A549 (cell line): ENCODE data around the gene CLEC4F. TPM values are rescaled to one million over a fixed set of nuclear protein-coding genes. Genes with fewer than 3 reads are reported as not detected.

Experiments
- ATAC-seq, 2 experiments: fragments of 200-7000 bp in 1 of 2; fragments of >200 bp in 1 of 2; cut with Nextera tagmentation in 1 of 2; cut with Tn5 transposase in 1 of 2; 3 replicates each; pipeline versions ENCODE4 v1.8.0 to v1.9.1; 2018 to 2020; ENCODE audit warnings: mild to moderate bottlenecking in 1 of 2, moderate library complexity in 1 of 2
- CTCF ChIA-PET: fragments of 300-600 bp; sonication (Branson Sonifier 250); formaldehyde crosslinking; extraction: SDS; loops from one replicate; lab custom pipeline; 2021; ENCODE audit warnings: antibody characterized with exemption, inconsistent platforms; lab: Yijun Ruan, JAX
- POLR2A ChIA-PET: fragments of 350-600 bp; formaldehyde crosslinking; extraction: SDS; loops from one replicate; lab custom pipeline; 2021; ENCODE audit warnings: antibody characterized with exemption, inconsistent platforms; lab: Yijun Ruan, JAX
- DNase-seq, 2 experiments: peaks; one replicate each; pipeline versions ENCODE4 v3.0.0 to v3.0.0-alpha.2; 2011 to 2016; ENCODE audit warnings: low read depth in 1 of 2, low spot score in 1 of 2
- FAIRE-seq: peaks from 2 replicates; lab custom pipeline; 2011; peaks lifted over from hg19 to GRCh38; lab: Jason Lieb, UNC
- H3K27ac ChIP-seq, 2 experiments: fragments of >200 bp; sonication (Bioruptor Twin); formaldehyde crosslinking; 3 replicates each; pipeline ENCODE4 v1.5.1; 2016 to 2017
- H3K4me1 ChIP-seq: fragments of >200 bp; sonication (Bioruptor Twin); formaldehyde crosslinking; 3 replicates; pipeline ENCODE4 v1.6.1; 2016
- H3K4me2 ChIP-seq: fragments of >200 bp; sonication (Bioruptor Twin); formaldehyde crosslinking; 3 replicates; pipeline ENCODE4 v1.6.1; 2016
- H3K4me3 ChIP-seq: fragments of >200 bp; sonication (Bioruptor Twin); formaldehyde crosslinking; 3 replicates; pipeline ENCODE4 v1.5.1; 2016
- H3K9me3 ChIP-seq: fragments of >200 bp; sonication (Bioruptor Twin); formaldehyde crosslinking; 3 replicates; pipeline ENCODE4 v1.6.1; 2016
- ATOH8 ChIP-seq: fragments of 250-450 bp; sonication (Bioruptor Pico); IDR thresholded peaks from 2 replicates; pipeline ENCODE4 v1.5.0; 2020; ENCODE audit warnings: low read depth, mild to moderate bottlenecking, moderate library complexity
- CBX2 ChIP-seq: fragments of 200-600 bp; sonication (generic); IDR thresholded peaks from 2 replicates; pipeline ENCODE4 v1.6.1; 2016; ENCODE audit warnings: low read depth, mild to moderate bottlenecking, borderline replicate concordance
- CBX8 ChIP-seq: fragments of 200-600 bp; sonication (generic); IDR thresholded peaks from 2 replicates; pipeline ENCODE4 v1.6.1; 2016
- EHF ChIP-seq: fragments of 250-450 bp; sonication (Bioruptor Pico); IDR thresholded peaks from 2 replicates; pipeline ENCODE4 v1.5.0; 2020; ENCODE audit warnings: mild to moderate bottlenecking
- EHMT2 ChIP-seq: fragments of 200-600 bp; sonication (generic); IDR thresholded peaks from 2 replicates; pipeline ENCODE4 v1.6.1; 2016; ENCODE audit warnings: antibody characterized with exemption, low read depth, mild to moderate bottlenecking, moderate library complexity
- EP300 ChIP-seq, 2 experiments: fragments of >200 bp; sonication (Bioruptor Twin); formaldehyde crosslinking; IDR thresholded peaks; 2 replicates in 1 of 2; 3 replicates in 1 of 2; pipeline ENCODE4 v1.6.1; 2016 to 2017
- ESRRA ChIP-seq: fragments of 150-350 bp; IDR thresholded peaks from 2 replicates; pipeline ENCODE4 v1.6.1; 2014; ENCODE audit warnings: mild to moderate bottlenecking, low read length, borderline replicate concordance
- FOSB ChIP-seq: fragments of 250-450 bp; sonication (Bioruptor Pico); IDR thresholded peaks from 2 replicates; pipeline ENCODE4 v1.5.0; 2020; ENCODE audit warnings: mild to moderate bottlenecking, moderate library complexity
- FOSL2 ChIP-seq, 2 experiments: fragments of 450-650 bp in 1 of 2; fragments of >200 bp in 1 of 2; sonication (Bioruptor Twin) in 1 of 2; formaldehyde crosslinking; IDR thresholded peaks; 2 replicates each; pipeline versions ENCODE4 v1.5.0 to v1.6.1; 2016 to 2020; ENCODE audit warnings: mild to moderate bottlenecking in 1 of 2, moderate library complexity in 1 of 2
- GATA3 ChIP-seq: IDR thresholded peaks from 2 replicates; pipeline ENCODE4 v1.6.1; 2012; ENCODE audit warnings: borderline replicate concordance
- HDAC2 ChIP-seq: fragments of 200-600 bp; sonication (generic); IDR thresholded peaks from 2 replicates; pipeline ENCODE4 v1.6.1; 2016
- HOXA7 ChIP-seq: fragments of 250-450 bp; sonication (Bioruptor Pico); IDR thresholded peaks from 2 replicates; pipeline ENCODE4 v1.5.0; 2020; ENCODE audit warnings: mild to moderate bottlenecking, moderate library complexity
- HOXB5 ChIP-seq: fragments of 250-450 bp; sonication (Bioruptor Pico); IDR thresholded peaks from 2 replicates; pipeline ENCODE4 v1.5.0; 2020; ENCODE audit warnings: mild to moderate bottlenecking, moderate library complexity
- KDM1A ChIP-seq: fragments of 200-600 bp; sonication (generic); IDR thresholded peaks from 2 replicates; pipeline ENCODE4 v1.6.1; 2016; ENCODE audit warnings: low read depth, mild to moderate bottlenecking
- MAX ChIP-seq: IDR thresholded peaks from 2 replicates; pipeline ENCODE4 v1.6.1; 2012
- MYC ChIP-seq: IDR thresholded peaks from 2 replicates; pipeline ENCODE4 v1.6.1; 2012; ENCODE audit warnings: mild to moderate bottlenecking, inconsistent platforms, low read length, improper control_type of control experiment, borderline replicate concordance
- PBX3 ChIP-seq: IDR thresholded peaks from 2 replicates; pipeline ENCODE4 v1.6.1; 2012
- POLR2AphosphoS2 ChIP-seq: conservative IDR thresholded peaks from 2 replicates; pipeline ENCODE4 v1.6.1; 2012; ENCODE audit warnings: low read length, improper control_type of control experiment, inconsistent platforms
- RCOR1 ChIP-seq: fragments of 150-350 bp; IDR thresholded peaks from 2 replicates; pipeline ENCODE4 v1.6.1; 2014; ENCODE audit warnings: antibody characterized with exemption, low read length, low read depth
- REST ChIP-seq: fragments of 200-600 bp; sonication (generic); IDR thresholded peaks from 2 replicates; pipeline ENCODE4 v1.6.1; 2016; ENCODE audit warnings: antibody characterized with exemption, mild to moderate bottlenecking, moderate library complexity
- RNF2 ChIP-seq: fragments of 200-600 bp; sonication (generic); IDR thresholded peaks from 2 replicates; pipeline ENCODE4 v1.6.1; 2016; ENCODE audit warnings: low read depth, mild to moderate bottlenecking, antibody characterized with exemption, moderate library complexity, borderline replicate concordance
- SREBF2 ChIP-seq: fragments of 450-650 bp; IDR thresholded peaks from 2 replicates; pipeline ENCODE4 v1.6.1; 2014; ENCODE audit warnings: mild to moderate bottlenecking, moderate library complexity
- TFCP2L1 ChIP-seq: fragments of 250-450 bp; sonication (Bioruptor Pico); IDR thresholded peaks from 2 replicates; pipeline ENCODE4 v1.5.0; 2021; ENCODE audit warnings: mild to moderate bottlenecking
- TP53 ChIP-seq: fragments of 250-450 bp; sonication (Bioruptor Pico); IDR thresholded peaks from 2 replicates; pipeline ENCODE4 v1.5.0; 2021; ENCODE audit warnings: mild to moderate bottlenecking, moderate library complexity
- ZC3H11A ChIP-seq: fragments of 450-650 bp; IDR thresholded peaks from 2 replicates; pipeline ENCODE4 v1.6.1; 2014; ENCODE audit warnings: antibody characterized with exemption, mild to moderate bottlenecking
- ZFP36 ChIP-seq: fragments of 450-650 bp; IDR thresholded peaks from 2 replicates; pipeline ENCODE4 v1.6.1; 2014; ENCODE audit warnings: borderline replicate concordance; ENCODE audit not compliant: partially characterized antibody
- ZNF302 ChIP-seq: fragments of 250-450 bp; sonication (Bioruptor Pico); IDR thresholded peaks from 2 replicates; pipeline ENCODE4 v1.9.0; 2021; ENCODE audit warnings: inconsistent platforms, mild to moderate bottlenecking, moderate library complexity
- ZSCAN20 ChIP-seq: fragments of 250-450 bp; sonication (Bioruptor Pico); IDR thresholded peaks from 2 replicates; pipeline ENCODE4 v1.8.0; 2022; ENCODE audit warnings: mild to moderate bottlenecking, moderate library complexity
- WGBS: methylation state at CpG from one replicate; pipeline ENCODE4 v1.1.6; 2017; ENCODE audit errors: missing lambda C conversion rate; 5-methylcytosine and 5-hydroxymethylcytosine counted together
- polyA plus RNA-seq, 4 experiments: library from polyadenylated mRNA; depleted of rRNA in 3 of 4; stranded (reverse); fragments of >200 nt; fragmentation: RNase III in 1 of 4; extraction: RNeasy Plus Mini Kit Qiagen cat#74134 plus additional on column Dnase treatment in 1 of 4; gene quantifications; 2 replicates in 3 of 4; 3 replicates in 1 of 4; pipeline ENCODE4 v1.2.3, GENCODE V29; 2011 to 2017

CLEC4F gene
- polyA plus RNA-seq, 2 of the 4 experiments (the other 2 are of a cell fraction): not detected

- TF ChIP-seq EP300 (IDR thresholded peaks at IDR 0.05) (no peak), ZSCAN20 (no peak), ATOH8 (CRISPR knock-in tag) (no peak), FOSB (CRISPR knock-in tag) (no peak)
Measured at GRCh38 chr2:70827388-70827787, 7.0 kb upstream of the CLEC4F start (continued).

- Histone ChIP-seq H3K4me2 (no peak overlapping the region), H3K4me3 (no peak overlapping the region), H3K9me3 (no peaks in the 10 kb centered on the region)
- WGBS: 70% methylated on average over 4 of the region's 4 CpGs
- TF ChIP-seq ESRRA: no peak
- TF ChIP-seq TFCP2L1 (CRISPR knock-in tag): no peak
- no peak for TF ChIP-seq HOXA7 (CRISPR knock-in tag)
- TF ChIP-seq KDM1A: no peak
- TF ChIP-seq EHF (CRISPR knock-in tag): no peak
- TF ChIP-seq RNF2: no peak
- TF ChIP-seq HDAC2: no peak
- TF ChIP-seq CBX2: no peak
- TF ChIP-seq MAX: no peak
- TF ChIP-seq MYC: no peak
- no peak for TF ChIP-seq REST
- TF ChIP-seq POLR2AphosphoS2: no peak
- TF ChIP-seq TP53 (CRISPR knock-in tag): no peak
- no peak for TF ChIP-seq ZC3H11A
- no peak for TF ChIP-seq RCOR1
- TF ChIP-seq, all 56 proteins: peak for 0
- DNase-seq: no peak
- ChIA-PET POLR2A (no interaction called here), CTCF (interaction anchor here (0.6 to 2.1 kb wide), 6 partner anchors 13 to 120 kb away, joined by 3 to 10 read pairs (median 4); no protein-coding TSS in a partner anchor)
- Histone ChIP-seq H3K27ac (no peak overlapping the region), H3K4me1 (no peaks in the 10 kb centered on the region)
- FAIRE-seq: no peak
- no peak for ATAC-seq
Measured at GRCh38 chr2:70826696-70827350, 6.4 kb upstream of the CLEC4F start.

- 46% methylated on average over 5 of the region's 5 CpGs for WGBS
- no peak for FAIRE-seq
Measured at GRCh38 chr2:70823249-70823648, 2.9 kb upstream of the CLEC4F start.

More at GRCh38 chr2:70823249-70823648, 2.9 kb upstream of the CLEC4F start:
- no peak for DNase-seq
- ChIA-PET POLR2A (no interaction called here), CTCF (interaction anchor here (1.7 kb wide), 1 partner anchor 34 kb away, joined by 10 read pairs; no protein-coding TSS in a partner anchor)
- Histone ChIP-seq H3K27ac (no peak overlapping the region), H3K4me1 (no peaks in the 10 kb centered on the region), H3K4me3 (no peak overlapping the region), H3K4me2 (no peak overlapping the region)
- ATAC-seq: no peak
- no peak for TF ChIP-seq GATA3
- no peak for TF ChIP-seq RCOR1
- TF ChIP-seq HOXB5 (CRISPR knock-in tag): no peak
- TF ChIP-seq ZFP36: no peak
- TF ChIP-seq FOSL2 (IDR thresholded peaks at IDR 0.05): no peak
- TF ChIP-seq FOSL2 (CRISPR knock-in tag; IDR thresholded peaks at IDR 0.05): no peak
- no peak for TF ChIP-seq MAX
- TF ChIP-seq HOXA7 (CRISPR knock-in tag): no peak
- no peak for TF ChIP-seq CBX2
- TF ChIP-seq SREBF2: no peak
- no peak for TF ChIP-seq CBX8
- TF ChIP-seq ZNF302 (CRISPR knock-in tag): no peak
- no peak for TF ChIP-seq EHMT2
- TF ChIP-seq PBX3: no peak
- TF ChIP-seq MYC: no peak
- TF ChIP-seq, all 56 proteins: peak for 0
- H3K9me3 ChIP-seq: no peaks in the 10 kb centered on the region
